ENCODE data around the gene EEF1G. TPM values are rescaled to one million over a fixed set of nuclear protein-coding genes. Genes with fewer than 3 reads are reported as not detected.

Gene EEF1G
- total RNA-seq, 5 donors from 2014 or later (not counting 1 experiment from before 2014, with no cell fraction given), result 1,908 to 2,187 (median 2,119) TPM

Other genes starting within 250 kb of the EEF1G start
- 1 to 10 TPM in 4 of 5 donors, under 1 TPM in 1; 0.88 to 2.6 (median 1.9) TPM for gene ASRGL1, start 236.4 kb downstream of the EEF1G start, total RNA-seq
- gene SCGB1A1, start 154.9 kb downstream of the EEF1G start, total RNA-seq, result 1 to 10 TPM in 2 of 5 donors, not detected in 3; 1.8 to 3.2 TPM
- gene AHNAK, start 27.1 kb downstream of the EEF1G start, total RNA-seq, result 100 to 1,000 TPM; 267 to 636 (median 395) TPM
- 10 to 100 TPM; 35.2 to 56.0 (median 42.9) TPM for gene TUT1, start 17.6 kb upstream of the EEF1G start, total RNA-seq
- gene MTA2, start 28.0 kb upstream of the EEF1G start, total RNA-seq, result 100 to 1,000 TPM; 151 to 185 (median 184) TPM
- gene EML3, start 38.9 kb upstream of the EEF1G start, total RNA-seq, result 100 to 1,000 TPM; 160 to 372 (median 328) TPM
- gene ROM1, start 39.4 kb upstream of the EEF1G start, total RNA-seq, result 1 to 10 TPM; 1.6 to 4.5 (median 3.5) TPM
- gene B3GAT3, start 48.1 kb upstream of the EEF1G start, total RNA-seq, result 10 to 100 TPM; 59.0 to 94.5 (median 90.5) TPM
- gene GANAB, start 72.7 kb upstream of the EEF1G start, total RNA-seq, result 100 to 1,000 TPM; 216 to 278 (median 257) TPM
- 10 to 100 TPM; 14.4 to 39.0 (median 34.8) TPM for gene INTS5, start 79.4 kb upstream of the EEF1G start, total RNA-seq
- 10 to 100 TPM; 28.3 to 62.6 (median 54.8) TPM for gene C11orf98, start 91.3 kb upstream of the EEF1G start, total RNA-seq
- 10 to 100 TPM; 14.8 to 35.6 (median 27.4) TPM for gene CSKMT, start 91.4 kb upstream of the EEF1G start, total RNA-seq
- gene UQCC3, start 97.8 kb upstream of the EEF1G start, total RNA-seq, result 1 to 10 TPM; 2.7 to 9.3 (median 8.1) TPM
- 10 to 100 TPM; 15.5 to 24.7 (median 20.7) TPM for gene LBHD1, start 98.4 kb upstream of the EEF1G start, total RNA-seq
- gene UBXN1, start 105.2 kb upstream of the EEF1G start, total RNA-seq, result 100 to 1,000 TPM; 180 to 199 (median 196) TPM
- under 1 TPM in 4 of 5 donors, not detected in 1; 0.14 to 0.29 (median 0.19) TPM for gene LRRN4CL, start 115.6 kb upstream of the EEF1G start, total RNA-seq
- gene BSCL2, start 133.5 kb upstream of the EEF1G start, total RNA-seq, result 10 to 100 TPM; 21.9 to 43.7 (median 37.3) TPM
- not detected for gene GNG3, start 133.8 kb upstream of the EEF1G start, total RNA-seq
- 10 to 100 TPM; 45.8 to 67.8 (median 62.7) TPM for gene HNRNPUL2, start 153.6 kb upstream of the EEF1G start, total RNA-seq
- gene TTC9C, start 154.6 kb upstream of the EEF1G start, total RNA-seq, result 10 to 100 TPM; 15.4 to 54.5 (median 44.6) TPM
- gene ZBTB3, start 180.3 kb upstream of the EEF1G start, total RNA-seq, result 10 to 100 TPM in 3 of 5 donors, 1 to 10 TPM in 2; 5.9 to 24.6 (median 22.9) TPM
- gene POLR2G, start 187.7 kb upstream of the EEF1G start, total RNA-seq, result 10 to 100 TPM; 65.6 to 84.8 (median 76.1) TPM
- gene TAF6L, start 197.5 kb upstream of the EEF1G start, total RNA-seq, result 10 to 100 TPM; 15.1 to 29.5 (median 29.0) TPM
- gene TMEM179B, start 213.5 kb upstream of the EEF1G start, total RNA-seq, result 10 to 100 TPM; 27.7 to 53.3 (median 46.5) TPM
- 10 to 100 TPM; 11.2 to 27.6 (median 23.0) TPM for gene TMEM223, start 218.1 kb upstream of the EEF1G start, total RNA-seq
- gene NXF1, start 231.5 kb upstream of the EEF1G start, total RNA-seq, result 100 to 1,000 TPM; 160 to 321 (median 169) TPM